Left colon (tissue), 2 donors: Measurements from ENCODE around the gene UBL7. TPM values are rescaled to one million over a fixed set of nuclear protein-coding genes. Genes with fewer than 3 reads are reported as not detected.

Source experiments
- ATAC-seq: fragments of 200-7000 bp; cut with Tn5 transposase; one replicate; pipeline ENCODE4 v1.9.1; 2020; ENCODE audit warnings: mild to moderate bottlenecking, moderate library complexity
- DNase-seq, 2 donors: peaks; one replicate each; pipeline ENCODE4 v3.0.0-alpha.2; 2020
- intact Hi-C, 2 donors: fragments of 100-400 bp; cut with DNase I in 1 of 2; cut with micrococcal nuclease in 1 of 2; formaldehyde crosslinking; loops; one replicate each; pipeline versions ENCODE4 v1.11.2 to v1.14.0; 2022; cut with DNase I, micrococcal nuclease
- microRNA-seq, 2 donors: library from miRNA; unstranded; fragments of <30 nt; microRNA quantifications; one replicate each; pipeline versions ENCODE4 v1.1.0 to v1.2.0, GENCODE V29; 2020
- total RNA-seq, 2 donors: library from RNA; stranded (reverse); fragmentation: NEBNext Ultra II Directional; extraction: Animal tissue kit (Norgen Biotek cat#: 25700); gene quantifications; one replicate each; pipeline ENCODE4 v1.2.1, GENCODE V29; 2021
- donor health status: DM: no; HTN: no; CAD: no.
- donor health status: DM: yes; HTN: yes; CAD: no.

Gene UBL7
- total RNA-seq, 2 donors from 2014 or later, result 25.5 to 33.7 TPM

- no peak for DNase-seq
- no peak for ATAC-seq
- intact Hi-C loops, result no loop called here
These were observed 59.8 kb downstream of the UBL7 start for GRCh38 chr15:74400915-74401757.

GRCh38 chr15:74400313-74400860 lies 60.6 kb downstream of the UBL7 start:
- no peak for DNase-seq
- no peak for ATAC-seq
- intact Hi-C loops, result no loop called here

DNA sequence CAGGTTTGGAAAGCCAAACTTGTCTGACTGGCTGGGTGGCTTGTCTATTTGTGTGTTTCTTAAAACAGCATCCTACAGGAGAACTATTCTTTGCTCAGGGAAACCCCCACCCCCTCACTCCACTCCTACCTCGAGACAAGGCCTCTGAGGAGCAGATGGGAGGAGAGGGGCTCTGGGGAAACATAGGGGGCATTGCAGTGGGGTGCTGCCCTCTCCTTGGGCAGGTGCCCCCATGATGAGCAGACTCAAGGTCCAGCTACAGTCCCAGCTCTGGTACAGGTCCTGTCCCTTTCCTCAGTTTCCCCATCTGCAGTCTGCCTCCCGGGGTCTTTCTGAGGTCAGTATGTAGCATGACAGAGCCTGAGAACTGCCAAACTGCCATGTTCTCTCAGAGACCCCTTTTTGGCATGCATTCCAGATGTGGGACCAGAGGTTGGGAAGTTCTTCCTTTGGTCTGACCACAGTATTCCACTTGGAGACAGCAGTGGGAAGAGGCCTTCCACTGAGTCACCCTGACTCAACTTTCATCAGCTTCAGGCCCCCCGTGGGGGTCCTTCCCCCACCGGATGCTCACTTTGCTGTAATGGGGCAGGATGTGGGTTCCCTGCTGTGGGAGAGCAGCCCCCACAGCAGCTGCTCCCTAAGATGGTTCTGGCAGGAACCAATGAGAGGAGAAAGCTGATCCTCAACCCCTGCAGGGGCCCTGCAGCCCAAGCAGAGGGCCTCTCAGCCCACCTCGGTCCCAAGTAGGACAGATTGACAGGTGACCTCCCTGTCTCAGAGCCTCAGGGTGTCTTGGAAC lies 61.2 kb downstream of the UBL7 start:
- ATAC-seq (no peak), DNase-seq (no peak)

GRCh38 chr15:74399100-74399499 lies 61.9 kb downstream of the UBL7 start:
- no peak for DNase-seq
- no peak for ATAC-seq

More for the DNA sequence above, 61.2 kb downstream of the UBL7 start:
- intact Hi-C loops, result no loop called here

DNA sequence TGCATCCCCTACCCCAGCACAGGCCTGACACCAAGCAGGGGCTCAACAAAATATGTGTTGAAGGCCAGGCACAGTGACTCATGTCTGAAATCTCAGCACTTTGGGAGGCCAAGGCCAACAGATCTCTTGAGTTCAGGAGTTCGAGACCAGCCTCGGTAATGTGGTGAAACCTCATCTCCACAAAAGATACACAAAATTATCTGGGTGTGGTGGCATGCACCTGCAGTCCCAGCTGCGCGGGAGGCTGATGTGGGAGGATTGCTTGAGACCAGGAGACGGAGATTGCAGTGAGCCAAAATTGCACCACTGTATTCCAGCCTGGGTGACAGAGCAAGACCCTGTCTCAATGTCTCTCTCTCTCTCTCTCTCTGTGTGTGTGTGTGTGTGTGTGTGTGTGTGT lies 62.8 kb downstream of the UBL7 start:
- DNase-seq, result no peak
- intact Hi-C loops, result no loop called here
- ATAC-seq, result no peak

More at GRCh38 chr15:74399100-74399499, 61.9 kb downstream of the UBL7 start:
- intact Hi-C loops, result no loop called here

GRCh38 chr15:74397239-74398068 lies 63.5 kb downstream of the UBL7 start:
- no peak for ATAC-seq
- no peak for DNase-seq

GRCh38 chr15:74396445-74397238 lies 64.3 kb downstream of the UBL7 start:
- intact Hi-C loops, result no loop called here
- no peak for DNase-seq
- ATAC-seq, result no peak

More at GRCh38 chr15:74397239-74398068, 63.5 kb downstream of the UBL7 start:
- intact Hi-C loops, result no loop called here

DNA sequence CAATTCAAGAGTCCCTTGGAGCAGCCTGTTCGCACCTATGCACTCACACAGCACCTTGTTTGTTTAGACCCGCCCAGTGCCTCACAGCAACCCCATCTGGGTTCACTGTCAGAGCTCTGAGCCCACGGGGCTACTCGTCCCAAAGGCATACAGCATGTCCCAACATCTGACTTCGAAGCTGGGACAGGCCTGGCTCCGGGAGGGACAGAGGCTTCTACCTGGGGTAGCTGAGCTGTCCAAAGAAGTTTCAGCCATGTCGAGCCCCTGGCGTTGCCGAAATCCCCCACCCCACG lies 64.9 kb downstream of the UBL7 start:
- intact Hi-C loops, result no loop called here
- no peak for ATAC-seq
- no peak for DNase-seq

Small RNA genes lying within 50 kb of the gene (microRNA-seq; reads per million reads assigned to microRNA genes)
- 0 reads per million in 2 donors for gene MIR6881

Other genes starting within 250 kb of the UBL7 start
- under 1 TPM in 1 of 2 donors, not detected in 1; 0.46 TPM for gene CCDC33, start 224.8 kb downstream of the UBL7 start, total RNA-seq
- under 1 TPM in 1 of 2 donors, not detected in 1; 0.31 TPM for gene CYP11A1, start 93.5 kb downstream of the UBL7 start, total RNA-seq
- gene SEMA7A, start 27.2 kb downstream of the UBL7 start, total RNA-seq, result 1 to 10 TPM in 1 of 2 donors, under 1 TPM in 1; 0.79 to 1.7 TPM
- gene ARID3B, start 80.1 kb upstream of the UBL7 start, total RNA-seq, result 10 to 100 TPM; 11.7 to 12.1 TPM
- 10 to 100 TPM; 90.8 to 92.9 TPM for gene CLK3, start 154.7 kb upstream of the UBL7 start, total RNA-seq
- gene EDC3, start 234.9 kb upstream of the UBL7 start, total RNA-seq, result 10 to 100 TPM; 21.6 to 32.5 TPM